Cardiac septum (tissue), 1 donor: ENCODE data around the gene HCN4. TPM values are rescaled to one million over a fixed set of nuclear protein-coding genes. Genes with fewer than 3 reads are reported as not detected.
A peak's percentile ranks its signal among the peaks of the same experiment; 100 is the strongest.

Experiments
- DNase-seq: peaks from one replicate; pipeline ENCODE4 v3.0.0-alpha.2; 2020; ENCODE audit warnings: low spot score
- intact Hi-C: fragments of 100-400 bp; cut with DNase I; formaldehyde crosslinking; loops from one replicate; pipeline ENCODE4 v1.14.0; 2022
- total RNA-seq: library from RNA; stranded (reverse); fragmentation: NEBNext Ultra II Directional; extraction: Animal tissue kit (Norgen Biotek cat#: 25700); gene quantifications from one replicate; pipeline ENCODE4 v1.2.1, GENCODE V29; 2021
- donor health status: DM: no; HTN: no; CAD: no.

HCN4 gene
- total RNA-seq, 1 donor from 2014 or later, result 6.2 TPM

DNA sequence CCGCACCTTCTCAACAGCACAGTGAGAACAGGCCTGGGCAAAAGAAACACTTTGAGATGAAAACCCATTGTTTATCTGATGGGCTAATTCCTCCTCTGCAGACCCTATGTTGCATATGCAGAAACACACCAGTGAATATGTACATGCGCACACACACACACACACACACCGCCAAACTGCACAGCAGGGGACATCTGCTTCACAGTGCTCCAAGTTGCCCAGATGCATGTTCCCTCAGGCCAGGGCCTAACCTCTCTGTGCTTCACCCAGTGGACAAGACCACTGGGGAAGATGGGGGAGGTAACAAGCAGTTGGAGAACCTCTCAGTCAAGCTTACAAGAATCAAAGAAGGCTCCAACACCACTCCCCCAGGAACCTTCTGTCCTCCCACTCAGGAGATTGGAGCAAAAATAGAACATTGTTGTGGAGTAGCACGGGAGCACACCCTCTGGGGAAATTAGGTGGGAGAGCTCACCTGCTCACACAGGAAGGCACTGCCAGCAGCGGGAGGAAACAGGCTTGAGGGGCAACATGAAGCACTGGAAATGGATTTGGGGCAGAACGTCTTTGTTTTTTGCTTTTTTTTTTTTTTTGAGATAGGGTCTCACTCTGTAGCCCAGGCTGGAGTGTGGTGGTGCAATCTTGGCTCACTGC is 13.0 kb downstream of the HCN4 start:
- intact Hi-C loops, result no loop called here
- DNase-seq, result no peak

DNA sequence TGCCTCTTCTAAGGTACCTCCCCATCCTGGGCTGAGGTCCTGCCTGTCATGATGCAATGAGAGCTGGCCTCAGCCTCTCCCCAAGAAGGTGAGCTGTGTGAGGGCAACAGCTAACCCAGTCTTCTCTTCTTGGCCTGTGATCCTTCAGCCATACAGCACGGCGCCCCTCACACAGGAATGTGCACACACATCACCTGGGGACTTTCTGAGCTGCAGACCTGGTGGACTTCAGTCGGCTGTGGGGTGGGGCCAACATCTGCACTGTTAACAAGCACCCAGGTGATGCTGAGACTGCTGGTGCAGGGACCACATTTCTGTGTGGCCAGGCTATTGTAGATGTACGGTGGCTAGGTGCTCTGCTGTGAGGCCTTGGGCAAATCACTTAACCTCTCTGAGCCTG is 14.5 kb downstream of the HCN4 start:
- no peak for DNase-seq
- intact Hi-C loops, result no loop called here

DNA sequence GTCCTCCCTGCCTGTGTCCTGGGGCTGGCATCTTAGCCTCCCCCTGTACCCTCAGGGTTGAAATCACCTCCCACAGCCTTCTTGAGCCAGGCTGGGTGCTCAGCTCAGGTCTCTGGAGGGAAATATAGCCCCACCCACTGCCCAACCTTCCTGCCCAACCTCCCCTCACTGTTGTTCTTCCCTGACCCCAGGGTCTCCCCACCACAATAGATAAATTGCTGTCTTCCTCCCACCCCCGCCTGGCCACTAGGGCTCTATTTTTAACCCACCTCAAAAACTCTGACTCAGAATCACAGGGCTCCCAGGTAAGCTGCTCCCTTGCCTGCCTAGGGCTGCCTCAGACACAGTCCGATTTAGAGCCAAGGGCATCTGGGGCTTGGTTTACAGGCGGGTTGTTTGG is 15.0 kb downstream of the HCN4 start:
- intact Hi-C loops, result no loop called here
- no peak for DNase-seq

DNA sequence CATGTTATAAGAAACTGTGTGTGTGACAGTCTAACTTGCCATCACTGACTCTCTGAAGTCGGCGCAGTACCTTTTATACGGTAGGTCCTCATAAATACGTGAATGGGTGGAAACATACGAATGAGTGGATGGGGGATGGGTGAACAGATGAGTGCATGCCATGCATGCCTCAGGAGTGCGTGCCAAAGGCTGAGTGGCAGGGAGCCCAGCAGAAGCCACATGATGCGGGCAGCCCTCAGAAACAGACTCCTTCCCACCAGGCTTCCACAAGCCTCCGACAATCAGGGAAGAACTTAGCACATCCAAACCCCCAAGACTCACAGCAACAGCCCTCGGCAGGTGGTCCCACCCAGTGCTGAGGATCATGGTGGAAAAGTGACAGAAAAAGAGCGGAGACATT is 16.7 kb downstream of the HCN4 start:
- DNase-seq, result no peak
- intact Hi-C loops, result no loop called here

DNA sequence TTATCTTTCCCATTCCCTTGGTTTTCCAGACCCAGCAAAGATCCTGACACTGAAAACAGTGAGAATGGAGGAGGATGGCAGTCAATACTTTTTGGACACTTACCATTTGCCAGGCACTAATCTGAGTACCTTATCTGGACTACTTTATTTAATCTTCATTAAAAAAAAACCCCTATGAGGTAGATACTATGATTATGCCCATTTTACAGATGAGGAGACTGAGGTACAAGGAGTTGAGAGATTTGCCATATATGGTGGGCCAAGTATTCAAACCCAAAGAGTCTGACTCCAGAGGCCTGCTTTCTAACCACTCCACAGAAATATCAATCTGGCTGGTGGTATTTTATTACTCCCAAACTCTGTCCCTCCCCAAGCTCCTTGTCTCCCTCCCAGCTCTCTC is 19.6 kb downstream of the HCN4 start:
- no peak for DNase-seq
- intact Hi-C loops, result no loop called here

DNA sequence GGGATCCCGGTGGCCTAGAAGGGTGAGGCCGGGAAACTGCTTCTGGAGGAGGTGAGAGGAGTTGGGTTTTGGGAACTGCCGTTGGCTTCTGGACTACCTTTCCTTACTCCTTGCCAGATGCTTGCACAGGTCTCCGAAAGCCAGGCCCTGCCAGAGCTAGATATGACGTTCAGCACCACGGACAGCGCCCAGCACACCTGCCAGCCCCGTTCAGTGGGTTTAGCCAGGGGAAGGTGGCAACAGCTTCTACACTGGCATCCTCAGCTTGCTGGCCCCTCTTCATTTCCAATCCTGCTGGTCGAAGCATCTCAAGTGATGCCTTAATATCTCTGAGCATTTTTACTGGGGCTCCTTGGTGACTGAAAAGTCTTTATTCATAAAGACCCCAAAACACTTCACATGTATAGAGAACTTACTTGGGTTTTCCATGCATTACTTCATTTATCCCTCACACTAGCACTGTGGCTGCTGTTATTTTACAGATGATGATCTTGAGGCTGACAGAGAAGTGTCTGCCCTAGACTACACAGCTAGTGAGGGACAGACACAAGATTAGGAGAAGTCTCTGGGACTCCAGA is 21.9 kb downstream of the HCN4 start:
- DNase-seq, result no peak
- intact Hi-C loops, result no loop called here

DNA sequence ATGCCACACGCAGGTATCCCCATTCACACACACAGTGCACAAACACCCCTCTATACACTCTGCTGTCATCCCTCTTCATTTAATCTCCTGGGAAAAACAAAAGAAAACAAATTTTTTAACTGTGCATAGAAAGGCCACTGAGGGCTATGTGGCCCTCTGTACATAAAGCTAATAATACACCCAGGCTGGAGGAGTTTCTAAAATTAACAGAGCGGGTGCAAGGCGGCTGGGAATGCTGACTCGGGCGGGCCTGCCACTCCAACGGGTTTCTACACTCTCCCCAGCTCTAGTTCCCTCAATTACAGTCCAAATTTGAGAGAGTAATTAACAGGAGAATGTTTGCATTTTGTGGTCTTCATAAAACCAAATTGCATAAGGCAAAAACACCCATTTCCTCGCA is 23.1 kb downstream of the HCN4 start:
- DNase-seq, result no peak
- intact Hi-C loops, result no loop called here

DNA sequence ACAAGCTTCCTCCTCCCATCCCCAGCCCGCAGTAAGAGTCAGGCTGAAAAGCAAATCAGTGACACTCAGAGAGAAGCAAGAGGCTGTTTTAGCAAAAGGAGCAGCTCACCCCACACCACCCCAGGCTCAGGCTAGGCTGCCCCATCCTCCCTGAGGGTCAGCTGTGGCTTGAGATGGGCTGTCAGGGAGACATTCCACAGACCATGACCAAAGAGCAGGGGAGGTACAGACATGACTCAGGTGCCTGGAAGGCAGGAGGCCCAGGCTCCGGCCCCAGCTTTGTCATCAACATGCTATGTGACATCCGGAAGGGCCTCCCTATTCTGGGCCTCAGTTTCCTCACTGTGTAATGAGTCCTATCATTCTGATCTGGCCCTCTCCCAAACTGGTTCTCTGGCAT is 24.7 kb downstream of the HCN4 start:
- intact Hi-C loops, result no loop called here
- DNase-seq, result no peak

DNA sequence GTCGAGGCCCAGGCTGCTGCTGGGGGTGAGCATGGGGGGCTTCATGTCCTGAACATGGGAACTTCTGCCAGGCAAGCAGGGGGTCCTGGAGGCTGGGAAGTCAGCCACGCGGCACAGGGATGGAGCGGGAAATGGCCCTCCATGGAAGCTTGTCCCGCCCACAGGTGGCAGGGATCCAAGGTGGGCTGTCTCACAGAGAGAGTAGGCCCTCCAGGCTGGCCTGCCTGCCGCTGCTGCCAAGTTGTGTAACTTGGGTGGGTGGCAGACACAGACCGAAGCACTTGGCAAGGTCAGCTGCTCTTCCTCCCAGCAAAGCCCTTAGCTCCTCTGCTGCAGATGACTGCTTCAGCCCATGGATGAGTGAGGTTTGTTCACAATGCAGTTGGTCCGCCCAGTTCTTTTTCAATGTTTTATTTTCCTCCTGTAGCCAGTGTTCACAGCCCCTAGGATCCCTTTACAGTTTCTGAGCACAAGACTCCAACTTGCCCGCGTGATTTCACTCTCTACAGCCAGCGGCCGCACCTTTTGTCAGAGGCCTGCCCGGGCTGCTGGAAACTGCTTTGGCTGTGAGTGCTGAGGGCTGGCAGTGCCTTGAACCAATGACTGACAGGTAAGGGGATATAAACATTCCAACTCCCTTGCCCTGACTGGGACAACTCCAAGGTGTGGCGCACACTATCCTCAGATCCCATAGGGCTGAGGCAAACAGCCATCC is 26.7 kb downstream of the HCN4 start:
- intact Hi-C loops, result no loop called here
- no peak for DNase-seq

DNA sequence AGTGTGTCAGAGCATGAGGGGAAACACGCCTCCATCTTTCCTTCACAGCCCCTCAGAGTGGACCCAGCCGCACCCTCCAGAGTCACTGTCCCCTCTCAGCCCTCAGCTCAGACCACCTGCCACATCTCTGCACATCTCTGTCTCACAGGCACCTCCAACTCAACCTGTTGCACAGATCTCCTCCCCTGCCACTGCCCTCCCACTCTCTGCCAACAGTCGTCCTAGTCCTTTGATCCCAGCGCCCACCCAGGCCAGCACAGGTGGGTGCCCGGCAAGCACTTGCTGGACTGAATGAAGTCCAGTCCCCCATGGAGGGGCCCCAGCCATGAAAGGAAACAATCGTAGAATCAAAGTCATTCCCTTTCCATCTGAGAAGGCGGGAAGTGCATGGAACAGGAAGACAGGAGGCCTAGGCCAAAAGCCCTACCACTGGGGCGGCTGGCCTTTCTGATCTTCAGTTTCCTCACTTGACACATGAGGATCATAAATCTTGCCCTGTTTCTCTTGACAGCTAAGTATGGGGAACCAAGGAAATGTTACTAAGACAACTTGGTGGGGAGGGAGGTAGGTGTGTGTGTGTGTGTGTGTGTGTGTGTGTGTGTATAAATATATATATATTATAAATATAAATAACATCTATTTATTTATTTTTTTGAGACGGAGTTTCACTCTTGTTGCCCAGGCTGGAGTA is 28.1 kb downstream of the HCN4 start:
- DNase-seq, result no peak
- intact Hi-C loops, result no loop called here

DNA sequence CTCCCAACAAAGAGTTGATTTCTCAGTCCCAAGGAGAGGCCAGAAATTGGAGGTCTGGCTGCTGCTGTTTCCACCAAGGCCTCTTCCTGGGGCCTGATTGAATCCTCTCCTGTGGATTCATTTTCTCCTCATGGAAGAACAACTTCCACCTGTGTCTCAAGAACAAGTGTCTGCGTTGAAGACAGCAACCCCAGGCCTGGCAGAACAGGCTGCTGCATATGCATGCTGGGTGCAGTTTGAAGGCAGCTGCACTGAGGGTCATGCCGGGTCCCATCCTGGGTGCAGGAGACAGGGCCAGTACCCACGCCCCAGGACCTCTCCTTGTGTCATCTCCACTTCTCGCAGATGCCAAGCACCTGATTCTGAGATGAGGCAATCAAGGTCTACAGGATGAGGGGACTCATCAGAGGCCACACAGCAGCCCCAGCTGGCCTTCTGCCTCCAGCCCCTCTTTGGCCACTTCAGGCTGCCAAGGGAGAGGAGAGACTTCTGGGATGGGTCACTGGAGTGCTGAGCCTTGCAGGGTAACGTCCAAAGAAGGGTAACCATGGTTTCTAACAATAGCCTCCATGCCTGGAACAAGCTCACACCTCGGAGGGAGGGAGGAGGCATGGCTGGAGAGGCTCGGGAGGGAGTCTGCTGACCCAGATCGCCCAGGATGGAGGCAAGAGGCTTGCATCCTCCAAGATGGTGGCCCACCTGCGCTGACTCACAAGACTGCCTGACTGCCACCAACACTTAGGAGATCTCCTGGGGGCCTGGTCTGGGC is 30.0 kb downstream of the HCN4 start:
- no peak for DNase-seq
- intact Hi-C loops, result no loop called here

DNA sequence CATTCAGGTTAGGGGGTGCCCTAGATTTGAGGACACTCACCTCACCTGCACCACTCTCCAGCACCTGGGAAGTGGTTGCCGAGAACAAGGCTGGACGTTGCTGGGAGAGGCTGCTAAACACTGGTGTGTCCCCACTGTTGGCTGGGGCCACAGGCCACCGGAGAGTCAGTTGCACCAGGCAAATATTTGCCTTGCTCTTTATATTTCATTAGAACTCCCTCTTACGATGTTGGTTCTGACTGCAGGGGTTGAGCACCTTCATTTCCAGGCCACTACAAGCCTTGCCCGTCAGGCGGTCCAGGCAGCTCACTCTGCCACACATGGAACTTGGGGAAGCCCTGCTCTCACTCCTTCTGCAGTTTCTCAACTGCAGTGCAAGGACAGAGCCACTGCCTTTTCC is 30.7 kb downstream of the HCN4 start:
- intact Hi-C loops, result no loop called here
- no peak for DNase-seq

DNA sequence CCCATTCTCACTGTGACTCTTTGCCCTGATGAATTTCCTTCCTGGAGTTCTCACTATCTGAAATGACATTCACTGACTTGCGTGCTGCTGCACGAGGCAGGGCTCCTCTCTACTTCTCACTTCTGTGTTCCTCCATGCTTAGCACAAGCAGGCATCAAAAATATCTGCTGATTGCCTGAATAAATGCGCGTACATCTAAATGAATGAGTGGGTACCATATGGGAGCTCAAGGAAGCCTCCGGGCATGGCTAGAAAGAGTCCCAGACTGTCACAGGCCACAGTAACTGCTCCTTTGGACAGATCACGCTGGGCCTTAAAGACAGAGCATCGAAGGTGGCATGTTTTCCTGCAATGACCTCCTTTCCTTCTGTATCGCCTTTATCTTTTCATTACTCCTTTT is 31.6 kb downstream of the HCN4 start:
- intact Hi-C loops, result no loop called here
- no peak for DNase-seq

DNA sequence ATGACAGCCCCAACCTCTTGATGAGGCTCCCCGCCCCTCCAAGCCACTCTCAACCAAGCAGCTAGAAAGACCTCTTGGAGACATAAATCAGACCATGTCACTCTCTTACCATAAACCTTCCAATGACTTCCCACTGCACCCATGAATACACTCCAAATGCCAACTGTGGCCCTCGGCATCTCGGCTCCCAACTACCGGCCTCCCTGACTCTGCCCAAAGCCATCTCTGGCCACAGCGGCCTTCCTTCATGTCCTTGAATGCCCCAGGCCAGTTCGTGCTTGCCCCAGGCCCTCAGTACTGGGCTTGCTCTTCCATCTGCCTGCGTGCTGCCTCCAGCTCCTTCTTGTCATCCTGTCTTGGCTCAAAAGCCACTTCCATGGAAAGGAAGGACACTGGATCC is 32.0 kb downstream of the HCN4 start:
- intact Hi-C loops, result no loop called here
- DNase-seq, result no peak

DNA sequence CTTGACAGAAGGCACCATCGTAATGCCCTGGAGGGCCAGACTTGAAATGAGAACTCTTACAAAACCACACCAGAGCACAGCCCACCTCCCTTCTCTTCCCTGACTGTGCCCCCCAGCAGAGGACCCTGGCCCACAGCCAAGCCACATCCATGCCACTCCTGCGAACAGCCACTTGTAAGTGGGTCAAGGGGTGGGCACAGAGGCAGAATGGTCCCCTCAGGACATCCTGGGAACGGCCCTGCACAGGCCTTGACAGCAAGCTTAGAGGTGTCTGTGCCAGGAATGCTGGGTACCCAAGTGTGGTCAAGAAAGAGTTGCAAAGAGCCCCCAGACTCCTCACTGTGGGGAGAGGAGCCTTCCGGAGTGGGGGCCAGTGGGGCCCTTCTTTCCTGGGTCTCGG is 33.3 kb downstream of the HCN4 start:
- DNase-seq, result no peak
- intact Hi-C loops, result no loop called here

DNA sequence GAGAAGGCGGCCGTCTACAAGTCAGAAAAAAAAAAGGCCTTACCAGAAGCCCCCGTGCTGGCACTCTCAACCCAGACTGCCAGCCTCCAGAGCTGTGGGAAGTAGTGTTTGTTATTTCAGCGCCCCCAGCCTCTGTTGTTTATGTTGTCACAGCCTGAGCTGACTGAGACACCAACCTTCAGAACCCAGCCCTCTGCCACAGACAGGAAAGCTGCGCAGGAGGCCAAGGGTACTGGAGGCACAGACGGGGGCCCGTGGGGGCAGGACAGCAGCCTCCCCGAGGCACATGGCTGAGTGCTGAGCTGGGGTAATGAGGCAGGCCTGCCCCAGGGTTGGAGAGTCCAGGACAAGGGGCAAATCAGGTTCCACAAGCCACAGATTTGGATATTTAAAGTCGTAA is 33.7 kb downstream of the HCN4 start:
- intact Hi-C loops, result no loop called here
- DNase-seq, result no peak

DNA sequence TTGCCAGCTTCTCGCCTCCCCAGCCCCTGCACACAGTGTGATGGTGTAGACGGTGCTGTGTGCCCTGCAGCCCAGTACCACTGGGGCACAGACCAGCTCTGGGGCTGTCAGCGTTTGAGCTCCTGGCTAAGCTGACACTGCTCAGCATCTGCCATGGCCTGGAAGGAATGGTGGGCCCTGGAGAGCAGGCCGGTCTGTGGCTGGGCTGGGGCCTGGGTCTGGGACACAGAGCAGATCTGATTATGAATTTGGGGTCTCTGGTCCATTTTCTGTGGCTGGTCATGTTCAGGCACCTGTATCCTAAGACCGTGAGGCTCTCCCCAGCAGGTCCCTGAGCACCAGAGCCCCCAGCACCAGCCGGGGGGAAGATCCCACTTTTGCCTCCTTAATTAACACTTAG is 34.7 kb downstream of the HCN4 start:
- intact Hi-C loops, result no loop called here
- DNase-seq, result peak; percentile 38

DNA sequence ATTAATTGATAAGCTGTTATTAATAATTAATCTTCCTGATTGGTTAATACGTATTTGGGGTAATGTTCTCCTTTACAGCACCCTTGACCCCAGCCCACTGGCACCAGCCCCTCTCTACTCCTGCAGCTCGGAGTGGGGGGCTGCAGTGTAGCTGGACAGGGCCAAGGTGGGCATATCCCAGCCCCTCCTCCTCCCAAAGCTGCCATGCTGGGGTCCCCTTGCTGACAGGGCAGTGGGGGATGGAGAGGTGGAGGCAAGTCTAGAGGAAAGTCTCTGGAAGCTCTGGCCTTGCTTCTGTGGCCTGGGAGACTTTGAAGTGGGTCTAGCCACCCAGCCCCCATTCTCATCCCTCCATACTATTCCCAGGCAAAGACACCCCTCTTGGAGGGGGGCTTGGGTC is 35.8 kb downstream of the HCN4 start:
- intact Hi-C loops, result no loop called here
- peak; percentile 6 for DNase-seq

DNA sequence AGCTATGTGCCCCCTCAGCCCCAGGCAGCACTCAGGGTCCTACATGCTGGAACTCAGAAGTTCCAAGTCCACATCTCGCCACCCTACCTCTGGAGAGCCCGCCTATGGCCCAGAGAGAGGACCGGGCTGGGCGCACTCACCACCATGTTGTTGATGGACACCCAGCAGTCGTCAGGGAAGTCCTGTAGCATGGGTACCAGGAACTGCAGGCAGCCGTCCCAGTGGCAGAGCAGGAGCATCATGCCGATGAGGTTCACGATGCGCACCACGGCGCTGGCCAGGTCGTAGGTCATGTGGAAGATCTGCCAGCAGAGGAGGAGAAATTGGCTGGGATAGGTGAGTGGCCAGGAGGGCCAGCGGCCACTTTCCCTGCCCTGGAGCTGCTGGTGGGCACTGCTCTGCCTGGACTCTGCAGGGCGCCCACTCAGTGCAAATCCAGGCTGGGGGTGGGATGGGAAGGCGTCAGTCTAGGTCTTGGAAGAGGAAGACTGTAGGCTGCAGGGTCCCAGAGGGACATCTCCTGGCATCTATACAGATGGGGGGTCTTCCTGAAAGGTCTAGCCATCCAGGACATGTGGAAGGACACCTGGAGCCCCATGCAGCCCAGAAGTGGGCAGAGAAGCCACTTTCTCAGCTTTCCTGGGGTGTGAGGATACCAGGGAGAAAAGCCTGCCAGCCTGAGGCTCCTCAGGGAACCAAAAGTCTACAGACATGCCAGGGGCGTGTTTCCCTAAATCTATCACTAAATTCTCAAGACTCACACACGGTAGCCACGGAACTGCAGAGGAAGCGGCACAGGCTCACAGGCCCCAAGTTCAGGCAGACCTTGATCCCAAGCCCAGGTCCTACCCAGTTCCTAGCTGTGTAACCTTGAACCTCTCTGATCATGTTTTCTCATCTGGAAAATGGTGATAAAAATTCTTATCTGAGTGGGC is 36.5 kb downstream of the HCN4 start:
- intact Hi-C loops, result no loop called here
- peak; percentile 59 for DNase-seq
